Prostate gland (tissue), 2 donors: ENCODE results near the gene USP37. TPM values are rescaled to one million over a fixed set of nuclear protein-coding genes. Genes with fewer than 3 reads are reported as not detected.

Experiments used
- DNase-seq: peaks from one replicate; pipeline ENCODE4 v3.0.0-alpha.2; 2019; ENCODE audit warnings: low spot score
- H3K27ac ChIP-seq, 2 donors: fragments of 200-600 bp; sonication (generic); 2 replicates each; pipeline ENCODE4 v1.5.1; 2017 to 2019
- H3K27me3 ChIP-seq: fragments of 200-600 bp; sonication (generic); replicated peaks from 2 replicates; pipeline ENCODE4 v1.5.1; 2019; ENCODE audit not compliant: insufficient read depth
- H3K36me3 ChIP-seq, 2 donors: fragments of 200-600 bp; sonication (generic); 1 replicate in 1 of 2; 2 replicates in 1 of 2; pipeline versions ENCODE4 v1.5.1 to v1.8.1; 2017 to 2019
- H3K4me1 ChIP-seq: fragments of 200-600 bp; sonication (generic); replicated peaks from 2 replicates; pipeline ENCODE4 v1.5.1; 2019
- H3K4me3 ChIP-seq, 2 donors: fragments of 200-600 bp; sonication (generic); 2 replicates each; pipeline ENCODE4 v1.5.1; 2017 to 2019
- H3K9me3 ChIP-seq: fragments of 200-600 bp; sonication (generic); 2 replicates; pipeline ENCODE4 v1.5.1; 2017
- CTCF ChIP-seq, 4 experiments: fragments of 200-600 bp in 2 of 4; fragments of 450-650 bp in 2 of 4; sonication (generic) in 2 of 4; IDR thresholded peaks; 1 replicate in 3 of 4; 2 replicates in 1 of 4; pipeline ENCODE4 v1.5.1; 2016 to 2019; ENCODE audit warnings: antibody characterized with exemption in 4 of 4, mild to moderate bottlenecking in 2 of 4, moderate library complexity in 2 of 4
- POLR2A ChIP-seq: fragments of 450-650 bp; IDR thresholded peaks from one replicate; pipeline ENCODE4 v1.6.1; 2016; ENCODE audit warnings: antibody characterized with exemption, mild to moderate bottlenecking
- POLR2AphosphoS5 ChIP-seq: sonication (generic); formaldehyde crosslinking; IDR thresholded peaks from one replicate; pipeline ENCODE4 v1.6.1; 2017; ENCODE audit warnings: antibody characterized with exemption
- WGBS: methylation state at CpG from one replicate; pipeline ENCODE4 v1.1.5; 2018; 5-methylcytosine and 5-hydroxymethylcytosine counted together
- intact Hi-C: fragments of 100-400 bp; cut with DNase I; formaldehyde crosslinking; loops from one replicate; pipeline ENCODE4 v1.14.2; 2022
- total RNA-seq, 2 donors: library from RNA; depleted of rRNA; stranded (reverse); fragments of >200 nt; gene quantifications; one replicate each; pipeline ENCODE4 v1.1.0, GENCODE V29; 2016

The USP37 gene
- total RNA-seq, 2 donors from 2014 or later = 12.3 to 31.9 TPM

DNA sequence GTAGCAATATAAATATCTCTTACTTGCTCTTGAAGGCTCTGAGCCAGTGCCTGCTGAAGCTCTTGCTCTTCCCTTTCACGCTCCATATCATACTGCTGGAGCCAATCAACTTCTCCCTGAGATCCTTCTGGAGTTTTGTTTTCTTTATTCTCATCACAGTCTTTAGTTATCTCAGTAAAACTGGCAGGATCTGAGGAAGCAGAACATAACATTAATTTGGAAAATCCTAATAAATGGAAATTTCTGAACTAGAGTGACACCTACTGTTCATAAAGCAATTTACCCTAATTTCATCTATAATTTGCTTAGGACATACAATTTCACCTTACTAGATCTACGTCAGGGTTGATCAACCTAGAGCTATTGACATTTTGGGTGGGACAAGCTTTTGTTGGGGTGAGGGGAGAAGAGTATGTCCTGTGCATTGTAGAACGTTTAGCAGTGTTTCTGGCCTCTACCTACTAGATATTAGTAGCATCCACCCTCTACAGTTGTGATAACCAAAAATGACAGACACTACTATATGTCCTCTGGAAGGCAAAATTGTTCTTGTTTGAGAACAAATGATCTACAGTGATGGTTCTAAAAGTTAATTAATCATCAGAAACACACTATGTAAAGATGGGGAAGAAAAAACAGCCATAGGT lies 102.0 kb downstream of the USP37 start:
- Histone ChIP-seq H3K4me3 (no peak overlapping the region), H3K27ac (no peak overlapping the region), H3K9me3 (no peaks in the 10 kb centered on the region), H3K27me3 (no peaks in the 10 kb centered on the region), H3K4me1 (no peaks in the 10 kb centered on the region), H3K36me3 (peaks cover 0 to 6% of the 10 kb centered on the region in 2 donors)
- no peak for TF ChIP-seq POLR2A
- TF ChIP-seq POLR2AphosphoS5 = no peak
- peak in 3 of 4 experiments; percentile 42 to 60 (median 55) for TF ChIP-seq CTCF (IDR thresholded peaks at IDR 0.05)
- intact Hi-C loops = loop anchor here (2.0 to 10.0 kb wide), 2 partner anchors 59 to 171 kb away; partner anchors contain the start of gene TMBIM1
- no peak for DNase-seq
- 26% methylated on average over 3 of the region's 3 CpGs for WGBS

GRCh38 chr2:218458598-218458997 lies 109.6 kb downstream of the USP37 start:
- H3K27ac ChIP-seq = no peak overlapping the region
- peaks cover 0 to 6% of the 10 kb centered on the region in 2 donors for H3K36me3 ChIP-seq
- no peaks in the 10 kb centered on the region for H3K4me1 ChIP-seq
- TF ChIP-seq POLR2AphosphoS5 = no peak
- no peak for TF ChIP-seq POLR2A
- TF ChIP-seq CTCF (IDR thresholded peaks at IDR 0.05) = no peak
- DNase-seq = no peak
- no peaks in the 10 kb centered on the region for H3K9me3 ChIP-seq
- H3K27me3 ChIP-seq = no peaks in the 10 kb centered on the region
- H3K4me3 ChIP-seq = no peak overlapping the region
- intact Hi-C loops = no loop called here
- WGBS = 86% methylated on average over 1 of the region's 1 CpG

DNA sequence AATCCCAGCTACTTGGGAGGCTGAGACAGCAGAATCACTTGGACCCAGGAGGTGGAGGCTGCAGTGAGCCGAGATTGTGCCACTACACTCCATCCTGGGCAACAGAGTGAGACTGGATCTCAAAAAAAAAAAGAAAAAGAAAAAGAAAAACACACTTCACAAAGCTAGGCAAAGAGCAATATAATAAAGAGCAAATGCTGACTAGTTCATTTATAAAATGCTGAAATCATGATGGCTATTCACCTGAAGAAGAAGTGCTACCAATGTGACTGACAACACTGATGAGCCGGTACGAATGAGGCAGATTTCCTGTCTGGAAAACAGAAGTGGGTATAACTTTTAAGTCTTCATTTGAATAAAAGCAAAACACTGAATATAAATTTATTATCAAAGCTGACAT lies 111.3 kb downstream of the USP37 start:
- intact Hi-C loops = no loop called here
- Histone ChIP-seq H3K36me3 (no peaks in the 10 kb centered on the region), H3K9me3 (no peaks in the 10 kb centered on the region), H3K27me3 (no peaks in the 10 kb centered on the region), H3K4me3 (no peak overlapping the region), H3K4me1 (no peaks in the 10 kb centered on the region), H3K27ac (no peak overlapping the region)
- TF ChIP-seq CTCF (IDR thresholded peaks at IDR 0.05) = no peak
- no peak for TF ChIP-seq POLR2A
- TF ChIP-seq POLR2AphosphoS5 = no peak
- no peak for DNase-seq
- WGBS = 95% methylated on average over 3 of the region's 3 CpGs

- Histone ChIP-seq H3K27me3 (no peaks in the 10 kb centered on the region), H3K4me1 (no peaks in the 10 kb centered on the region), H3K4me3 (no peak overlapping the region), H3K9me3 (no peaks in the 10 kb centered on the region), H3K36me3 (no peaks in the 10 kb centered on the region), H3K27ac (no peak overlapping the region)
- TF ChIP-seq POLR2A = no peak
- TF ChIP-seq CTCF (IDR thresholded peaks at IDR 0.05) = no peak
- no peak for TF ChIP-seq POLR2AphosphoS5
- DNase-seq = no peak
- intact Hi-C loops = loop anchor here (5.0 kb wide), 1 partner anchor 45 kb away; no protein-coding TSS in a partner anchor
- WGBS = 81% methylated on average over 1 of the region's 1 CpG
Measured at GRCh38 chr2:218452079-218452478, 116.1 kb downstream of the USP37 start.

DNA sequence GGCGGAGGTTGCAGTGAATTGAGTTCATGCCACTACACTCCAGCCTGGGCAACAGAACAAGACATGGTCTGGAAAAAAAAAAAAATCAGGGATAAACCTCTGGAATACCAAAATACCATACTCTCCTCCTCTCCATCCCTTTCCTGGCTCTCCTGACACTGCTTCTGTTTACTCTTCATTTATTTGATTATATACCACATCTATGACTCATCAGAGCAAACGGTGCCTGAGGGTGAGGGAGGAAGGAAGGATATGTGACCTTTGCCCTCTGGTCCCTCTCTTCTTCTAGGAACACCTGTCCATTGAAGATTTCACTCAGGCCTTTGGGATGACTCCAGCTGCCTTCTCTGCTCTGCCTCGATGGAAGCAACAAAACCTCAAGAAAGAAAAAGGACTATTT lies 119.2 kb downstream of the USP37 start:
- no peaks in the 10 kb centered on the region for H3K9me3 ChIP-seq
- H3K27ac ChIP-seq = no peak overlapping the region
- H3K36me3 ChIP-seq = no peaks in the 10 kb centered on the region
- no peak overlapping the region for H3K4me3 ChIP-seq
- no peak for TF ChIP-seq POLR2AphosphoS5
- TF ChIP-seq POLR2A = no peak
- no peak for TF ChIP-seq CTCF (IDR thresholded peaks at IDR 0.05)
- H3K4me1 ChIP-seq = no peaks in the 10 kb centered on the region
- WGBS = 56% methylated on average over 3 of the region's 3 CpGs
- intact Hi-C loops = no loop called here
- no peak for DNase-seq
- H3K27me3 ChIP-seq = no peaks in the 10 kb centered on the region
